Loucy (cell line): ENCODE measurements around the gene TTC23.

Experiments
- EZH2phosphoT487 ChIP-seq: fragments of 200-600 bp; IDR thresholded peaks from 2 replicates; pipeline ENCODE4 v1.6.1; 2018; ENCODE audit warnings: antibody characterized with exemption, mild to moderate bottlenecking, moderate library complexity, borderline replicate concordance
- TF ChIP-seq, protein P1 (sequence below): fragments of 200-600 bp; sonication (generic); conservative IDR thresholded peaks from 2 replicates; pipeline ENCODE4 v1.5.1; 2014; ENCODE audit warnings: mild to moderate bottlenecking, antibody characterized with exemption, low read length

DNA sequence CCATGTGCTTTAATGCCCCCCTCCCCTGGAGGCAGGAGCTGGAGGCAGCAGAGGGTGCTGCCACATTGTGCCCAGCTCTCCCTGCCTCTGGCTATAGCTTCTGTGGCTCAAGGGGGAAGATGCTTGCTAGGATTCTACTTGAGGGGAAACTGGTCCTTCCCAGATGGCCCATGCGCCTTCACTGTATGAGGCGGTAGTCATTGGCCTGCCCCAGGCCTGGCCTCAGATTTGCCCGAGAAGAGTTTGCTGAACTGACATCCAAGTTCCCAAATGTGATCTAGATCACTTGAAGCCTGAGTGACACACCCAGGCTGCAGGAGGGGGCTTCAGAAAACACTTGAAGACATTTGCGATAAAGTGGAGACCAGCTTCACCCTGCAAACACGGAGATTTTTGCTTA, 140.4 kb downstream of the TTC23 start:
- TF ChIP-seq, protein P1, sequence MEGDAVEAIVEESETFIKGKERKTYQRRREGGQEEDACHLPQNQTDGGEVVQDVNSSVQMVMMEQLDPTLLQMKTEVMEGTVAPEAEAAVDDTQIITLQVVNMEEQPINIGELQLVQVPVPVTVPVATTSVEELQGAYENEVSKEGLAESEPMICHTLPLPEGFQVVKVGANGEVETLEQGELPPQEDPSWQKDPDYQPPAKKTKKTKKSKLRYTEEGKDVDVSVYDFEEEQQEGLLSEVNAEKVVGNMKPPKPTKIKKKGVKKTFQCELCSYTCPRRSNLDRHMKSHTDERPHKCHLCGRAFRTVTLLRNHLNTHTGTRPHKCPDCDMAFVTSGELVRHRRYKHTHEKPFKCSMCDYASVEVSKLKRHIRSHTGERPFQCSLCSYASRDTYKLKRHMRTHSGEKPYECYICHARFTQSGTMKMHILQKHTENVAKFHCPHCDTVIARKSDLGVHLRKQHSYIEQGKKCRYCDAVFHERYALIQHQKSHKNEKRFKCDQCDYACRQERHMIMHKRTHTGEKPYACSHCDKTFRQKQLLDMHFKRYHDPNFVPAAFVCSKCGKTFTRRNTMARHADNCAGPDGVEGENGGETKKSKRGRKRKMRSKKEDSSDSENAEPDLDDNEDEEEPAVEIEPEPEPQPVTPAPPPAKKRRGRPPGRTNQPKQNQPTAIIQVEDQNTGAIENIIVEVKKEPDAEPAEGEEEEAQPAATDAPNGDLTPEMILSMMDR = no peak
- TF ChIP-seq EZH2phosphoT487 = no peak
